AG08396 (cell line): ENCODE data around the gene CCDC34.

Experiments used
- DNase-seq: peaks from one replicate; pipeline ENCODE4 v3.0.0; 2012; ENCODE audit warnings: low spot score, mixed read lengths

Gene CCDC34

DNA sequence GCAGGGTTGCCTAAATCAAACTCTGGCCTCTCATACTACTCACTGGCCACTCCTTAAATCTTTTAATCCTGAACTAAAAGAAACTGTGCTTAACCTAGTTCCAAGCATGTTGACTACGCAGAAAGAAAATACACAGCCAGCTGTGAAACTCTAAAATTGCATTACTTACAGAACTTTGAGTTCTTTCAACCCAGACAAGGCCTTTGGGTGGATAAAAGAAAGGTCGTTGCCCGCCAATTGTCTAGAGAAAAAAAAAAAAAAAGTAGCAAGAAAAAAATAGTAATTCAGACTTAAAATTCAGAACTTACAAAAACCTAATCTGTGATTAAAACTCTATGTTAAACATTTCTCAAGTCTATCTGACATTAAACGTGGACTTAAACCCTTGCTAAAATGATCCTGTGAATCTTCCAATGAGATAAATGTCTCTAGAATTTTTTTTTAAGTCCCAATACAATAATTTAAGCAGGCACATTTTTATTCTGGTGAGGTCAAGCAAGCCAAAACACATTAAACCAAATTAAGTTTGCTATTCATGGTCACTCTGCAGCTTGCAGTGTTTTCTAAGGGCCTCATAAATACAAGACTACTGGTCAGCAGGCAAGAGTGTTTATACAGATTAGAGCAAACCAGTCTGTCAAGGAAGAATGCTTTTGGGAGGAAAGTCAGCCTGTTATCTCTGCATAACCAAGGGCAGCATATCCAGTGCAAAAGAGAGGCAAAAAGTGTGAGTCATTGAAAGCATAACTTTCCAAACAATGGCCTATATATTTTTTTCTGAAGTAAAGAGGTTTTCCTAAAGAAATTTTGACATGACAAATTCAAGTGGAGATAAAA is 29.5 kb upstream of the CCDC34 start:
- peak; percentile 10 for DNase-seq

DNA sequence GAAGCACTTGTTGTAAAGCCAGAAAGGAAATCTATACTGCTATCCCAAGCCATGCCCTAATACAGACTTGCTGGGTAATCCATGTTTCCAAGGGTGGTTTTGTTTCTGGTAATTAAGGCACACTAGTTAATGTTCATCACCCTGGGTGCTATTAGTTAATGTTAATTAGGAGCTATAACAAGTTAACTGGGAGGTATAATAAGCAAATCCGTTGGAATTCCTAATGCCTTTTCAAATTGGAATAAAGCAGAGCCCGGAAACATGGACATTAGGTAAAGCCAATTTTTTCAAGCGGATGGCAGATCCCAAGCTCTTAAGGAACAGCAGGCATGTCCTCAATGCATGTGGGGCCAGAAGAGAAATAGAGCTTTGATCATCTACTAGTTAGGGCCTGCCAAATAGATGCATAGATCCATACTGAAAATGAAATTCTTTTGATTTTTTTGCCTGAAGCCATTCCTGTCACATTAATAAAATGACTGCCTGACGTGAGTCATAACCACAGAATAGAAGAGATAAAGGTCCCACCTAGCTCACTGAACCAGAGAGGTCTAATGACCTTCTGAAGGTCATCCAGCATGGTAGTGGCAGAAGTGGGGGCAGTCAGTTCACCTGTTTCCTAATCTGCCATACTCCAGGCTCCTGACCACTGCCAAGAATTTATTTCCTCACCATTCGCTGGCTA is 28.5 kb upstream of the CCDC34 start:
- DNase-seq, result no peak

DNA sequence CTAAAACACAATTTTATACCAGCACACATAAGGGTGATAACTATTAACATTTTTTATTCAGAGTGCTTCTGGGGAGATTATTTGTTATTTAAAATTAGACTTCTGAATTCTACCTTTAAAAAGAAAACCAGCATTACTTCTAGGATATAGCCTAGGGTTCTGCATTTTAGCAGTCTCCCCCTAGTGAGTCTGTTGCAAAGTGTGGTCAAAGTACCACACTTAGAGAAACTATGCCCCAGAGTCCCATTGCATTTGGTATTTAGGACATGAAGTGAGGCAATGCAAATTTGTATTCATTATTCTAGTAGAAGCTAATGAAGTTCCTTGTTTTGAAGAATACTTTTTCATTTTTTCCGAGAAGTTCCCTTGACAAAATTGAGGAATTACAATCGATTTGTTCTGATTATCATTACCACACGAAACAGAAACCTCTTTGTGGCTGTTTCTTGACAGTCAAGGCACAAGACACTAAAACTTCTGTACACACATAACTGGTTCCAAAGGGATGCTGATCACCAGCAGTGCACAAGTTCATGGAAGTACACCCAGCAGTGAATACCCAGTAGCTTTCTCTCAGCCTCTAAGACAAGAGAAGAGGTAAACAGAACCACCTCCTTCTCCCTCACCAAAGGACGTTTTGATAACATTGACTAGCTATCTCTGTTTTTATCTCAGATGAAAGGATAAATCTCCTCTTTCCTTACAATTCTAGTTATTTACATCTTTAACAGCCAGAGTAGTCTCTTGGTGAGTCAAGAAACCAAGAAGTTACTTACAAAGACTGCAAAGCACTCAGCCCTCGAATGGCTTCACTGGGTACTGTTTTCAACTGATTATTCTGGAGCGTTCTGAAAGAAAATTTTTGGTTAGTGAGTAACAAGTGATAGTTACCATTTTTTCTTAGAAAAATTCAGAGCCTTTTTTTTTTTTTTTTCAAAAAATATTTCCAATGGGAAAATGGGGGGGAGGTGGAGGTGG is 27.6 kb upstream of the CCDC34 start:
- no peak for DNase-seq

DNA sequence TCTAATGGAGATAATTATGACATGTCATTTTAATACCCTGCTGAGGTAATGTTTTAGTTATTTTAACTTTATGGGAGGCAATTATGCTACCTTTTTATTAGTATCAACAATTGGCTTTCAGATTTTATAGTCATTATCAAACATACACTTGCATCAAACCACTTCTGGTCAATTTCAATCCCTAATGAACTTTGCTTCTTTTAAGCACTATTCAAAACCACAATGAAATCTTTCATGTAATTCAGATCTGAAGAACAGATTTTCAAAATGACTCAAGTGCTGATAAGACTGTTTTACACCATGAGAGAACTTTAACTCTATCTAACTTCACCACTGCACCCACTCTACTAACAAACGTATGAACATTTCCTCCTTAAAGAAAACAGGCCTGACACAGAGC is 25.9 kb upstream of the CCDC34 start:
- DNase-seq, result no peak

DNA sequence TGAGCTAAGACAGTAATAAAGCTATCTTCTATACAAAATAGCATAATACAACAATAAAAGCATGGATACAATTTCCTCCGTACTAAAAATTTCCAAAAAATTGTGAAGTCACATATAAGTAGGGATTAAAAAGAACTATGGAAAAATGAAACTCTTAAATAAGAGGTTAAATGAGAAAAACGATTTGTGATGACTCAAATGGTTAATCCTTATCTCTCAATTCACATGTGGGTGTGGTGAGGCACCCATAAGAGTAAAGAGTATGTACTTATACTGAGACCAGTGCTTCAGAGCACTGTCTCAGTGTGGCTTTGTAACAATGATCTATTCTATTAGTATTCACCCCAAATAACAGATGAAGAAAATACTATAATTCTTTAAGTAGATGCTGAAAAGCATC is 25.0 kb upstream of the CCDC34 start:
- no peak for DNase-seq

DNA sequence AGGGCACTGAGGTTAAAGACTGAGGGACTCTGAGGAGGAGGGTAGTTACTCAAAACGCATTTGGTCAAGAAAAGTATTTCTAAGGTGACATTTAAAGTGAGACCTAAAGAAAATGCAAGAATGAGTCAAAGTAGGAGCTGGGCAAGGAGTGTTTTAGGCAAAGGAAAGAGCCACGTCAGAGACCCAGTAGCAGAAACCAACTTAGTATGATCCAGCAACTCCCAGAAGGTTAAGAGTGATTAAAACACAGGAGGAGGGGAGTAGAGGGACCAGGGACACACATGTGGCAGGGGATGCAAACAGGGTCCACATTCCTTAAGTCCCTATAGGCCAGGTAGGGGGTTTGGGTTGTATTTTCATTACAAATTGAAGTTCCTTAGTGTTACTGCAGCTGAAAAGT is 24.3 kb upstream of the CCDC34 start:
- no peak for DNase-seq

DNA sequence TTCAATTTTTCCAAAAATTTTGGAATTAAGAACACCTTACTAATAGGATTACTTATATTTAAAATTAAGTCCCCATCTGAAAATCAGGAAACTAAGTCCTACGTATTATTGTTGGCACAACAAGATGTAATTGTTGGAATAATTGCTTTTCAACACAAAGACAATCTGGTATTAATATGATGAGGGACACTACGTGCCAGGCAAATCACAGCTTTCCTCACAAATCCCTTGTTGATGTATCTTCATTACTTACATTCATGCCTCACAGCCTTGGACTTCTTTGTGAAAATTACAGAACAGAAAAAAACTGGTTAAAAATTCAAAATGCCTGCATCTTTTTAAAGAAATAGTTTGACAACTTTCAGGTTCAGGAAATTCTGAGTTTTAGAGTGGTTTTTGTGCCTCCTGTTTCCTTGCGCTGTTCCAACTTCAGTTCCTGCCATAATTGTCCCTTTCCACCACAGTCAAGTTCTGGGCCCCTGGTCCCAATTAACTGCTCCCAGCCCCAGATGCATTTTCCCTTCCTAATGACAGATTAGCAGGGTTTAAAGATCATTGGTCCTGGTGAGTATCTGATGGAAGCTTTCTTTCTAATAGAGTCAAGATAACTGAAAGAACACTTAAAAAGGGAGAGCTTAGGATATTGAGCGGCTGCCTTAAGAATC is 23.3 kb upstream of the CCDC34 start:
- DNase-seq, result no peak

DNA sequence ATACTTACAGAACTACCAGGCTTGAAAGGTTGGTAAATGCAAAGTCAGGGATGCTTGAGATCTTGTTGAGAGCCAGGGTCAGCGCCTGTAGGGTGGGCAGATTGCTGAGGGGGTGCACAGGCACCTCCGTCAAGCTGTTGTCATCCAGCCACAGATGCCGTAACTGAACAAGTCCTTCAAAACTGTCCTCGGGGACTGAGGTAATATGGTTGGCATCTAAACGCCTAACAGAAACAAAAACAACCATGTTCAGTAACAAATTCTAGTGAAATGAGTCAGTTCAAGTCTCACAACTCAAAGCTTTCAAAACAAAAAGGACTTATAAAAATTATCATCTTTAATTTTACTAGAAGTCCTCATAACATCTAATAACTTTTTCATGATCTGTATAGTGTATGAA is 22.2 kb upstream of the CCDC34 start:
- DNase-seq, result peak; percentile 53

DNA sequence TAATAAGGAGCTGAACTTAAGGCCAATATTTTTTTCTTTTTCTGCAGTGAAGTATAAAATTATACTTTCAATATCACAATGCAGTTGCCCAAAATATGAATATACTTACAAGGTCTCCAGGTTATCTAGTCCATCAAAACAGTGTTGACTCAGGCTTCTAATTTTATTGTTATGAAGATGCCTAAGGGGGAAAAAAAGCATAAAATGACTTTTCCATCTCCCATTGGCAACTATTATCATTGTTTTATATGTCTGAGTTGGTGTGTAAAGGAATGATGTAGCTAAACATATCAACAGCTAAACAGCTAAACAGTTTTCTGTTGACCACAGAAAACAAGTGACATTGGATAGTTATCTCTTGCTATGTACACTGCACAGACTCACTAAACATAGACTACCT is 21.2 kb upstream of the CCDC34 start:
- no peak for DNase-seq

DNA sequence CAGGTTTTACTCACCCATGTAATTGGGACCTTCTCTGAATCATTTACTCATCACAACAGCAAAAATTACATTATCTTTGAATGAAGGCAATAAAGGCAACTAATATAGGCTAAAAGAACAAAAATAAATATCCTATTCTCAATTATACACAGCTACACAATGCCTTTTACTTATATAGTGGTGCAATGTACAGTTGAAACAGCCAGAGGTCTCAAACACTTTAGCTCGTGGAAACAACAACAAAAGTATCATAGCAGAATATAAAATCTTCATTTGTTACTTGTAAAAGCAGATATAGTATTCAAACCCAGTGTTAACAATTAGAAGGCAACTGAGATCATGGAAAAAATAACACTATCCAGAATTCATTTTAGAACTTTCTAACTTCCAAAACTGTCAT is 20.6 kb upstream of the CCDC34 start:
- no peak for DNase-seq

DNA sequence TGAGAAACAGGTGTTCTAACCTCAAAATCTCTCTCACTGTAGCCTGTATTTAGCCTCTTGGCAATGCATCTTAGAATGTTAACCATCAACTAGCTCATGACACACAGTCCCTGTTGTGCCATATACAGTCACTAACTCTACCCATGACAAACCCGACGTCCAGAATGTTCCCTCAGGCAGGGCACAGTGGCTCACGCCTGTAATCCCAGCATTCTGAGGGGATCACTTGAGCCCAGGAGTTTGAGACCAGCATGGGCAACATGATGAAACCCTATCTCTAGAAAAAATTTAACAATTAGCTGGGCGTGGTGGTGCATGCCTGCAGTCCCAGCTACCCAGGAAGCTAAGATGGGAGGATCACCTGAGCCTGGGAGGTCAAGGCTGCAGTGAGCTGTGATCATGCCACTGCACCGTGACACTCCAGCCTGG is 18.2 kb upstream of the CCDC34 start:
- no peak for DNase-seq

DNA sequence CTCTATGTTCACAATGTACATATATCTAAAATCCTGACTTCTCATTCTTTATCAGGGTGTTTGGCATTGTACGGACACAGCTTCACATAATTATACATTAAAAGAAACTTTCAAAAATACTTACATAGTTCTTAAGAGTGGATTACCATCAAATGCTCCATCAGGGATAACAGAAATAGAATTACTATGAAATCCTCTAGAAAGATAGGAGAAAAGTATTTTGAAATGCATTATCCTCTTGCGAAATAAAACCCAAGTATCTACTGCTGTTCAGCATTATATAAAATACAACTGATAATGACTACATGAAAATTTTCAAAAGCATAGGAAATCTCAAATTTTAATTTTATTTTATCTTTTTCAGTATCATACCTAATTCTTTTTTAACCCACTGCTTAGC is 17.8 kb upstream of the CCDC34 start:
- no peak for DNase-seq

DNA sequence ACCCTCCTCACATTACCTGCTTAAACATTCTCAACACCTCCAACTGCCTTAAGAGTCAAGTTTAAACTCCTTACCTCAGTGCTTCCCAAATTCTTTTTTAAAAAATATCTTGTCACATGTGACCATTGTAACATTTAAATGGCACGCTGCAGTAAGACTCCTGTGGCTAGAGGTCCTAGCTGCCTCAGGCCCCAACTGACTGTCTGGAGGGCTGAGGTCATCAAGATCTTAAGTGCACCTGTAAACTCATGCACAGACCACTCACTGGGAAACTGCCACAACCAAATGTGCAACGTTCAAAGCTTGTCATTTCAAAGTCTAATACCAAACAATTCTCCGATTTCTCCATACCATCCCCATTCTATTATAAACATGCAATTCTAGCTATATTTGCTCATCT is 16.4 kb upstream of the CCDC34 start:
- DNase-seq, result no peak

DNA sequence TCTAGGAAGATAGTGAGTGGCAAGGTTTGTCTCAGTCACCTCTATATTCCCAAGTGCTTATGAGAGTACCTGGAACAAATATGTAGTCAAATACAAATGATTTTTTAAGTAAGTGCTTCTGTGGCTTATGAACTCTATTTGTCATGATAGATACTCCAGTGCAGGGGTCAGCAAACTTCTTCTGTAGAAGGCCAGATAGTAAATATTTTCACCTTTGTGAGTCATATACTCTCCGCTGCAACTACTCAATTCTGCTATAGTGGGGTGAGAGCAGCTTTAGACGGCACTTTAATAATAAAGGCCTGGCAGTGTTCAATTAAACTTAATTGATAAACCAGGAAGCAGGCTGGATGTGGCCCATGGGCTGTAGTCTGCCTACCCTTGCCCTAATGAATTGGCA is 12.4 kb upstream of the CCDC34 start:
- DNase-seq, result no peak

DNA sequence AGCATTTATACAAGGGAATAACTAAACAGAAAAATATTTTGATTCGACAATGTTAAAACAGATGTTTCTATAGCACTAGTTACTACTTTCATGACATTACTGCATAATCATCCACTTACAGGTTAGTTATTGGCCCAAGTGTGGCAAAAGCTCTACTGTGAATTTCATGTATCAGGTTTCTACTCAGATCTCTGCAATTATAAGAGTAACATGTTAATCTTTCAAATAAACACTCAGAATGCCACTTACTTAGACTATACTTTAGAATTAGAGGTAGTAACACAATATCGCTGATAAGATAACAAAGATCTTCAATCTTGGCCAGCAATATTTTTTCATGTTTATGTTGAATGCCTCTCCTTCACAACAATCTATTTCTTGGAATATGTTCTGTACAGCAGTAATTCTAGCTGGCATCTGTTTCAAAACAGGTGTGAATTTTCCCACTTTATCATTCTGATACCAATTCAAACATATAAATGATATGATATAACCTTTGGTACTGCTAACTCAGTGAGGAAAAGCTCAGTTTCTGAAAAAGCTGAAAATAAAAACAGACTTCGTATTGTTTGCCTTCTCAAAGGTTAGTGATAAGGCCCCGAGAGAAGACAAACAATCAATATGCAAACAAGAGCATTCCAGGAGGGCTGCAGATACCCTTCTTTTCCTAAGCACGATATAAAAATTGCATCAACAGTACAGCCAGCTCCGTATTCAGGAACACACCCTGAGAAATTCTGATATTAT is 11.0 kb upstream of the CCDC34 start:
- no peak for DNase-seq

DNA sequence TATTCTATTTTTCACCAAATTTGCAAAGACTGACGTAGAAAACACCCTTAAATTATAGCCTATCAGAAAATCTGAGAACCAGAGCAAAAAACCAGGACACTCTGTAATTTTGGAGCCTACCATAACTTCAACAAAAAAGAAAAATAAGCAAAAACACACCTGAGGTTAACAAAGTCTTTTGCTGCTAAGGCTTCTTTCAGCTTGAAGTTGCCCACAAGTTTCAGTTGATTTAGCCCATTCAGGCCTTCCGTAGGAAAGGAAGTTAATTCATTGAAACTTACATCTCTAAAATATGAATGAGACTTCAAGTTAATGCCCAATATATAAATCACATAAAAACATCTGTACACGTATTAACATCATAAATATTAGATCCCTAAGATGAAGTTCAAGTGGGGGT is 10.4 kb upstream of the CCDC34 start:
- DNase-seq, result no peak

DNA sequence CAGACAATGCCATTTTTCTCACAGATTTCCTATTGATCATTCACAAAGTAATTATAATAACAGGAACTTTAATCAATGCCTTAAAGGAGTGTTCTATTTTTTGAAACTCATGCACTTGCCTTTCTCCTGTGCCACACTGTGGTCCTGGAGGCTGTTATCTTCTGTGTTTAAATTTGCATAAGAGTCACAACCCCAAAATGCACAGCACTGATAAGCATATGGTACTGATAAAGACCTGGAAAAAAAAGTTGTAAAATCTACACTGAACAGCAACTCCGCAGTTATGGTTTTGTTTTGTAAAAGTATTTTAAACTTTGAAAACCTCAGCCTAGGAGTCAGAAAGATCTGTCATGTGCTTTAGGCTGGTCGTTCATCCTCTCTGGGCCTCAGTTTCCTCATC is 9.1 kb upstream of the CCDC34 start:
- DNase-seq, result no peak

DNA sequence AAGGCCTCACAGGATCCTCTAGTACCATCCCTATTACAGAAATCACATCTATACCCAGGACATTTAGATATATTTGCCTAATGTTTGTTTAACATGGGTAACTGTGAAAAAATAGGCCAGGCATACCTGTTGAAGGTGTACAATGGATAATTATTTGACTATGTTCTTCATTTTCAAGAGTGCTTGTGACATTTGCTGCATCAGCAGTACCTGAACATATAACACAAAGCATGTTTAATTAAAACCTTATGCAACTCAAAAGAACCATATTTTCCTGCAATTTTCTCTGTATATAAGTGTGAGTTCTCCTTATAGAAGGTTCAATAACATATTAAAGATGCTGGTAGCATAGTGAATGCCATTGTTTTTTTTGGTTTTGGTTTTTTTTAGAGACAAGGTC is 8.5 kb upstream of the CCDC34 start:
- DNase-seq, result no peak

DNA sequence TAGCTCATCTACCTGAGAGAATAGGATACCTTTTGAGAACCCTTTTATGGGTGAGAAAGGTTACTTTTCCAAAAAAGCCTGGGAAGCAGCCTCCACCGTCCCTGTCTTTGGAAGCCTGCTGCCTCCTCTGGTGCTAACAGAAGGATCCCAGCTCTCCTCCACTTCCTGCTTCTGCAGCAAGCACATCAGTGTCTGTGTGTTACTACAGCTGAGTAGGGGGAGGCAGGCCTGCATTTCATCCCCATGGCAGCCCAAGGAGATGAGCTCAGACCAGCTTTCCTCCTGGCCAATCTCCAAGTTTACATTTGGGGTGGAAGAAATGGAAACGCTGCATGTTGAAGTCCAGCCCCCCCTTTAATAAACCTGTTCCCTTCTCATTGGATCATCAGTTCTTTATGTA is 7.4 kb upstream of the CCDC34 start:
- no peak for DNase-seq

DNA sequence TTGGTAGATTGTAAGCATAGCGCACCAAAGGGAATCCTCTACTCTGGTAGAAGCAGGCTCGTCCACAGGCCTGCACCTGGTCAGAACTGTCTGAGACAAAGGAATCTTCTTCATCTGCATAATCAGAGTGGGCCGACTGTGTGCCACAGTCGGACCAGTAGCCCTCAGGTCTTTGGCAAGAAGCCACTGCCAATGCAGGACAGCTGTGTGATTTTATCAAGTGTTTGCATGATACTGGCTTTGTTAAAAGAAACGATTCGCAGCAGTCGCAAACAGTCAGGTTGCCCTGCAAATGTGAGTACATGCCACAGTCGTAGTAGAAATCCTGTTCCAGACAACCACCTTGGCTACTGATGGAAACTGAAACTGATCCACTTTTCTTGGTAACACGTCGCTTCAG is 4.9 kb upstream of the CCDC34 start:
- DNase-seq, result no peak

DNA sequence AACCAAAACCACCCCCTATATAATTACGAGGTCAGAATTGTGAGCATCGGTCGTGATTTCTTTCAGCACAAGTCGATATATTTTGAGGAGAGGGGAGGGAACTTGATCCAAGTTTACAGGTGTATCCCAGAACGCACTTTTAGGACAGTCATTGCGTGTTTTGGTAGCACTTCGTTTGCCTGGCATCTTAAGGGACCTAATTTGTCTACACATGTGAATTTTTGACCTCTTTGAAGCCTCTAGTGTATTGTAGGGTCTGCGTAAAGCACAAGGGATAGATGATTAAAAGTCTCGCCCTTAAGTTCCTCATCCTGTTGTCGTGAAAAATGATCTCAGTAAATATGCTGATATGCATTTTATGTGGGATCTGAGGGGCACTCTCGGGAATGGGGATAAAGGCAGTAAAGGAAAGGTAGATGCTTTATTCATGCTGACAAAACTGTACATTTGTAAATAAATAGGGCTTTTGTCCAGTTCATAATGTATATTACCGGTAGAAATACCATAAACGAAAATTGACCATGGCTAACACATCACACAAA is 632 bp upstream of the CCDC34 start:
- DNase-seq, result no peak
